Gastrocnemius medialis (tissue), 4 donors: ENCODE data around the gene ZNF2. TPM values are rescaled to one million over a fixed set of nuclear protein-coding genes. Genes with fewer than 3 reads are reported as not detected.

Source experiments
- ATAC-seq, 2 donors: fragments of 150-250 bp; one replicate each; pipeline ENCODE4 v1.9.1; 2016
- DNase-seq, 2 donors: peaks; one replicate each; pipeline ENCODE4 v3.0.0-alpha.2; 2019
- H3K27ac ChIP-seq, 4 donors: fragments of 200-600 bp; sonication (generic); 1 replicate in 1 of 4; 2 replicates in 3 of 4; pipeline ENCODE4 v1.5.1; 2016 to 2018; ENCODE audit warnings: mild to moderate bottlenecking in 2 of 4, moderate library complexity in 1 of 4
- H3K27me3 ChIP-seq, 3 donors: fragments of 200-600 bp; sonication (generic) in 2 of 3; 1 replicate in 1 of 3; 2 replicates in 2 of 3; pipeline versions ENCODE4 v1.5.1 to v1.6.0; 2016 to 2019; ENCODE audit warnings: mild to moderate bottlenecking in 1 of 3, moderate library complexity in 1 of 3
- H3K36me3 ChIP-seq, 2 donors: fragments of 200-600 bp; sonication (generic) in 1 of 2; one replicate each; pipeline ENCODE4 v1.5.1; 2017 to 2018
- H3K4me1 ChIP-seq, 2 donors: fragments of 200-600 bp; sonication (generic) in 1 of 2; one replicate each; pipeline ENCODE4 v1.5.1; 2016 to 2017; ENCODE audit warnings: mild to moderate bottlenecking in 2 of 2
- H3K4me3 ChIP-seq, 4 donors: fragments of 200-600 bp; sonication (generic) in 3 of 4; 1 replicate in 1 of 4; 2 replicates in 3 of 4; pipeline ENCODE4 v1.5.1; 2016 to 2019; ENCODE audit warnings: mild to moderate bottlenecking in 2 of 4
- H3K9me3 ChIP-seq, 3 donors: fragments of 200-600 bp; sonication (generic) in 2 of 3; 1 replicate in 1 of 3; 2 replicates in 2 of 3; pipeline ENCODE4 v1.5.1; 2016 to 2019
- POLR2A ChIP-seq, 2 donors: fragments of 450-650 bp; IDR thresholded peaks; one replicate each; pipeline ENCODE4 v1.6.1; 2017; ENCODE audit warnings: antibody characterized with exemption in 2 of 2, mild to moderate bottlenecking in 2 of 2, moderate library complexity in 2 of 2
- in situ Hi-C, 4 donors: fragments of 200-750 bp; cut with MboI; loops; one replicate each; pipeline versions ENCODE4 v1.15.0 to v1.8.0; 2017; ENCODE audit warnings: low sequenced_read_pairs in 4 of 4
- intact Hi-C: fragments of 100-400 bp; cut with DNase I; formaldehyde crosslinking; loops from one replicate; pipeline ENCODE4 v1.15.1; 2023; ENCODE audit warnings: low total_unique reads
- total RNA-seq, 4 donors: library from RNA; depleted of rRNA; stranded (reverse); fragments of >200 nt; gene quantifications; one replicate each; pipeline versions ENCODE4 v1.1.0 to v1.2.3, GENCODE V29; 2016
- TF ChIP-seq, protein P1 (sequence below), 5 experiments: fragments of 450-650 bp in 3 of 5; fragments of 200-600 bp in 2 of 5; sonication (generic) in 2 of 5; IDR thresholded peaks in 4 of 5; conservative IDR thresholded peaks in 1 of 5; 1 replicate in 4 of 5; 2 replicates in 1 of 5; pipeline ENCODE4 v1.5.1; 2016 to 2019; ENCODE audit warnings: antibody characterized with exemption in 5 of 5, mild to moderate bottlenecking in 3 of 5, moderate library complexity in 3 of 5

ZNF2 gene
- total RNA-seq, 4 donors from 2014 or later = 2.4 to 3.6 (median 2.9) TPM

GRCh38 chr2:95225658-95226057 lies 60.0 kb downstream of the ZNF2 start:
- no peak for ATAC-seq
- TF ChIP-seq POLR2A (IDR thresholded peaks at IDR 0.05) = no peak
- TF ChIP-seq, protein P1, sequence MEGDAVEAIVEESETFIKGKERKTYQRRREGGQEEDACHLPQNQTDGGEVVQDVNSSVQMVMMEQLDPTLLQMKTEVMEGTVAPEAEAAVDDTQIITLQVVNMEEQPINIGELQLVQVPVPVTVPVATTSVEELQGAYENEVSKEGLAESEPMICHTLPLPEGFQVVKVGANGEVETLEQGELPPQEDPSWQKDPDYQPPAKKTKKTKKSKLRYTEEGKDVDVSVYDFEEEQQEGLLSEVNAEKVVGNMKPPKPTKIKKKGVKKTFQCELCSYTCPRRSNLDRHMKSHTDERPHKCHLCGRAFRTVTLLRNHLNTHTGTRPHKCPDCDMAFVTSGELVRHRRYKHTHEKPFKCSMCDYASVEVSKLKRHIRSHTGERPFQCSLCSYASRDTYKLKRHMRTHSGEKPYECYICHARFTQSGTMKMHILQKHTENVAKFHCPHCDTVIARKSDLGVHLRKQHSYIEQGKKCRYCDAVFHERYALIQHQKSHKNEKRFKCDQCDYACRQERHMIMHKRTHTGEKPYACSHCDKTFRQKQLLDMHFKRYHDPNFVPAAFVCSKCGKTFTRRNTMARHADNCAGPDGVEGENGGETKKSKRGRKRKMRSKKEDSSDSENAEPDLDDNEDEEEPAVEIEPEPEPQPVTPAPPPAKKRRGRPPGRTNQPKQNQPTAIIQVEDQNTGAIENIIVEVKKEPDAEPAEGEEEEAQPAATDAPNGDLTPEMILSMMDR (IDR thresholded peaks at IDR 0.05 in 4 of 5, conservative IDR thresholded peaks at IDR 0.05 in 1 of 5) = no peak
- Histone ChIP-seq H3K4me1 (no peaks in the 10 kb centered on the region), H3K36me3 (peaks cover 0 to 16% of the 10 kb centered on the region in 2 donors), H3K27me3 (no peaks in the 10 kb centered on the region), H3K9me3 (peaks cover 0 to 23% (median 2%) of the 10 kb centered on the region in 3 donors), H3K4me3 (no peak overlapping the region), H3K27ac (no peak overlapping the region)
- no peak for DNase-seq
- intact Hi-C loops (no loop called here), in situ Hi-C loops (no loop called here)

DNA sequence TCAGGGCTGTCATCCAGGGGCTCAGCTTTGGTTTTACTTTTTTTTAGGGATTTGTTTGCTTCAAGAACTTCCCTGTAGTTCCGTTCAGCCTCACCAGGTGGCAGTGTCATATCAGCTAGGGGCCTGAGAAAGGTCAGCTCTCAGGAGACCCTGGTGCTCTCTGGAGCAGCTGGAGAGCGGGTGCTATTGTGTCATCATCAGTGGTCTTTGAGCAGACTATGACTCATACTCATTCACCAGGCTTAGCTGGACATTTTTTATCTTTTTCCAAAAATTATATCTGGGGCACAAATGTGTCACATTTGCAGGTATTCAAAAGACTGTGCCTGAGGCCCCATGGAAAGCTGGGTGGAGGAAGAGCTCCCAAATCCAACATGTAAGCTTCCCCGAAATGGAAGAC lies 66.1 kb downstream of the ZNF2 start:
- Histone ChIP-seq H3K36me3 (peaks cover 0 to 3% of the 10 kb centered on the region in 2 donors), H3K4me3 (no peak overlapping the region), H3K4me1 (no peaks in the 10 kb centered on the region), H3K9me3 (peaks cover 0 to 15% (median 0%) of the 10 kb centered on the region in 3 donors), H3K27me3 (no peaks in the 10 kb centered on the region), H3K27ac (no peak overlapping the region)
- DNase-seq (no peak), ATAC-seq (no peak)
- in situ Hi-C loops = no loop called here
- TF ChIP-seq, protein P1 (IDR thresholded peaks at IDR 0.05 in 4 of 5, conservative IDR thresholded peaks at IDR 0.05 in 1 of 5) = peak in 1 of 5 experiments; percentile 16
- TF ChIP-seq POLR2A (IDR thresholded peaks at IDR 0.05) = no peak
- intact Hi-C loops = loop anchor here (2.0 kb wide), 1 partner anchor 83 kb away; no protein-coding TSS in a partner anchor

GRCh38 chr2:95232232-95232631 lies 66.6 kb downstream of the ZNF2 start:
- Histone ChIP-seq H3K36me3 (peaks cover 0 to 3% of the 10 kb centered on the region in 2 donors), H3K27me3 (no peaks in the 10 kb centered on the region), H3K4me3 (no peak overlapping the region), H3K27ac (no peak overlapping the region), H3K9me3 (peaks cover 0 to 15% (median 0%) of the 10 kb centered on the region in 3 donors), H3K4me1 (no peaks in the 10 kb centered on the region)
- TF ChIP-seq, protein P1 (IDR thresholded peaks at IDR 0.05 in 4 of 5, conservative IDR thresholded peaks at IDR 0.05 in 1 of 5) = no peak
- ATAC-seq (no peak), DNase-seq (no peak)
- intact Hi-C loops (loop anchor here (2.0 kb wide), 1 partner anchor 83 kb away; no protein-coding TSS in a partner anchor), in situ Hi-C loops (no loop called here)

Other genes with a start within 250 kb of the ZNF2 start
- gene MAL, start 140.1 kb upstream of the ZNF2 start, total RNA-seq = 1 to 10 TPM in 1 of 4 donors, under 1 TPM in 2, not detected in 1; 0.64 to 2.4 (median 0.87) TPM
- 100 to 1,000 TPM in 1 of 4 donors, 10 to 100 TPM in 3; 53.4 to 106 (median 68.7) TPM for gene MRPS5, start 44.0 kb upstream of the ZNF2 start, total RNA-seq
- gene ZNF514, start 6.0 kb upstream of the ZNF2 start, total RNA-seq = 10 to 100 TPM in 1 of 4 donors, 1 to 10 TPM in 3; 3.8 to 11.5 (median 5.9) TPM
- 1 to 10 TPM; 1.5 to 4.5 (median 2.1) TPM for gene ZNF892, start 41.7 kb downstream of the ZNF2 start, total RNA-seq
- under 1 TPM in 2 of 4 donors, not detected in 2; 0.33 to 0.46 TPM for gene PROM2, start 108.6 kb downstream of the ZNF2 start, total RNA-seq
- gene KCNIP3, start 131.5 kb downstream of the ZNF2 start, total RNA-seq = 1 to 10 TPM in 2 of 4 donors, under 1 TPM in 2; 0.55 to 2.9 (median 1.0) TPM
- gene FAHD2A, start 236.9 kb downstream of the ZNF2 start, total RNA-seq = 10 to 100 TPM; 18.4 to 28.3 (median 27.0) TPM